ELR (cell line): ENCODE measurements around the gene SAMD10.
"Not testable (repeated sequence)": the region's sequence is repeated elsewhere in the genome, so short reads cannot be mapped to it uniquely, and the experiment has no call there.

Experiments
- DNase-seq: peaks from one replicate; pipeline ENCODE4 v3.0.0-alpha.2; 2015; ENCODE audit warnings: low read depth

SAMD10 gene

GRCh38 chr20:63941282-63942081 is 38.0 kb downstream of the SAMD10 start:
- no peak for DNase-seq

- DNase-seq, result no peak
Measured at GRCh38 chr20:63940472-63941266, 38.8 kb downstream of the SAMD10 start.

GRCh38 chr20:63940071-63940471 is 39.4 kb downstream of the SAMD10 start:
- no peak for DNase-seq

GRCh38 chr20:63939061-63939935 is 40.1 kb downstream of the SAMD10 start:
- DNase-seq, result no peak

- no peak for DNase-seq
Measured at GRCh38 chr20:63937596-63937995, 41.8 kb downstream of the SAMD10 start.

GRCh38 chr20:63935447-63935846 is 44.0 kb downstream of the SAMD10 start:
- DNase-seq, result no peak

- DNase-seq, result no peak
Measured at GRCh38 chr20:63934271-63935068, 45.0 kb downstream of the SAMD10 start.

- no peak for DNase-seq
Measured at GRCh38 chr20:63933646-63934045, 45.8 kb downstream of the SAMD10 start.

- DNase-seq, result no peak
Measured at GRCh38 chr20:63932606-63933160, 46.8 kb downstream of the SAMD10 start.

GRCh38 chr20:63931735-63932134 is 47.7 kb downstream of the SAMD10 start:
- no peak for DNase-seq

- DNase-seq, result no peak
Measured at GRCh38 chr20:63930971-63931553, 48.4 kb downstream of the SAMD10 start.

- not testable (repeated sequence) for DNase-seq
Measured at GRCh38 chr20:63929473-63929883, 50.0 kb downstream of the SAMD10 start.

- no peak for DNase-seq
Measured at GRCh38 chr20:63929071-63929470, 50.4 kb downstream of the SAMD10 start.

GRCh38 chr20:63926298-63926697 is 53.1 kb downstream of the SAMD10 start:
- DNase-seq, result no peak

GRCh38 chr20:63924241-63924640 is 55.2 kb downstream of the SAMD10 start:
- DNase-seq, result no peak
